GM18508 (cell line): ENCODE results near the gene ATXN1.
"Not testable (repeated sequence)": the region's sequence is repeated elsewhere in the genome, so short reads cannot be mapped to it uniquely, and the experiment has no call there.

Experiments
- ATAC-seq: cut with Tn5 transposase; IDR thresholded peaks from one replicate; pipeline ENCODE4 v1.9.1; 2021; ENCODE audit warnings: moderate number of reproducible peaks; ENCODE audit not compliant: insufficient read depth, unreplicated experiment

The ATXN1 gene

GRCh38 chr6:16284472-16284871 lies 476.8 kb downstream of the ATXN1 start:
- ATAC-seq = no peak

GRCh38 chr6:16282370-16282769 lies 478.9 kb downstream of the ATXN1 start:
- ATAC-seq = no peak

DNA sequence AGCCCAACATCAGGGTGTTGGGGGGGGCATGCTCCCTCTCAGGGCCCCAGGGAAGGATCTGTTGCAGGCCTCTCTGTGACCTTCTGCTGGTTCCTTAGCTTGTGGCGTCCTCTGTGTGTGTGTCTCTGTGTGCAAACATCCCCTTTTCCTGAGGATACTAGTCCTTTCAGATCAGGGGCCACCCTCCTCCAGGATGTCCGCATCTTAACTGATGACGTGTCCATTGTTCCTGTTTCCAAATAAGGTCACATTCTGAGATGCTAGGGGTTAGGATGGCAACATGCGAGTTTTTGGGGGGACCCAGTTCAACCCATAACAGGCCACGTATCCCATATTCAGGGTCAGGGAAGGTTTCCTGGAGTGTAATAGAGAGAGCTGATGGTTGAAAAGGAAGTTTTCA lies 482.0 kb downstream of the ATXN1 start:
- no peak for ATAC-seq

DNA sequence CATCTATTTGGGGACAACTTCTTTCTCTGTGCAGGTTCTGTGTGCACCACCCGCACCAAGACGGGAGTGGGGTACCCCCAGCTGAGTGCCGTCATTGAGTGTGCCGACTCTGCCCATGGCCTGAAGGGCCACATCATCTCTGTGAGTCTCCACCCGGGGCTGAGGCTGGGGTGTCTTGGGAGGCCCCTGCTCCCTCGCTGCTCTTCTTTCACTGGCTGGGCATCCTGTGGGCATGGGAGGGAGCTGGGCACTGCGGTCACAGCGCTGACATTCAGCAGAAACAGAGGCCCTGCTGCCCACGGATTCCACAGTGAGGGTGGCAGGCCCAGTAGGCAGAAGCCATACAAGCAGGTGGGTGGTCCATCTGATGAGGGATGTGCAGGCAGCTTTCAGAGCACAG lies 482.5 kb downstream of the ATXN1 start:
- no peak for ATAC-seq

GRCh38 chr6:16278048-16278724 lies 483.1 kb downstream of the ATXN1 start:
- ATAC-seq = no peak

DNA sequence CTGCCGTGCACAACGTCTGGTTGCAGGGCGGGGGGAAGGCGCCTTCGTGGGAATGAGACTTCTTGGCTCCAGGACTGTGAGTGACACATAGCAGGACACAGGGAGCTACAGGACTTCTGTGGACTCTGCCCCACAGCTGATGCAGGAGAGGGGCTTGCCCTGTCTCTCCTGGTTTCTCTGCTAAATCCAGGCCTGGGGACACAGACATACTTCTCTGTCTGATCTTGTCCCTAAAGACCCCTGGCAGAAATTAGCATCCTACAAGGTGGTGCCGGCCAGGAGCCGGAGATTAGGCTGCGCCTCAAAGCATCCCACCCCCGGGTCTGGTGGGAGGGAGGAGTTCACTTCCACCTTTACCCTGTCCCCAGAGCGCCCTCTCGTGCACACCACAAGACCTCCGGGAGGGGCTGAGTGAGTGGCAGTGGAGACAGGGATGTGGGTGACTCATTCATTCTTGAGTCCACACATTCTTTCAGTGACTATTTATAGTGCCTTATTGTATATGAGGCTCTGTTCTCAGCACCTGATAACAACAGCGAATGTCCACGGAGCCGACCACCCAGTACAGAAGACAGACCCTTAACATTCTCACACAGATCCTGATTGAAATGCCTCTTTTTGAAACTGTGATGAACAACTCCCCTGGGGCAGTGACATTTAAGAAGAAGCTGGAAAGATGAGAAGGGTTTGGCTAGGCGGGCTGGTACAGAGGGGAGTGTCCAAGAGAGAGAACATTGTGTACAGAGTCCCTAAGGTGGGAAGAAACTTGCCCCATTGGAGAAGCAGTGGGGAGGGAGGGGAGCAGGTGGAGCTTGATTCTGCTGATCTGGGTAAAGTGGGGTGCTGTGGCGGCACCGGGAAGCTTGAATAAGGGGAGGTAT lies 483.9 kb downstream of the ATXN1 start:
- no peak for ATAC-seq

DNA sequence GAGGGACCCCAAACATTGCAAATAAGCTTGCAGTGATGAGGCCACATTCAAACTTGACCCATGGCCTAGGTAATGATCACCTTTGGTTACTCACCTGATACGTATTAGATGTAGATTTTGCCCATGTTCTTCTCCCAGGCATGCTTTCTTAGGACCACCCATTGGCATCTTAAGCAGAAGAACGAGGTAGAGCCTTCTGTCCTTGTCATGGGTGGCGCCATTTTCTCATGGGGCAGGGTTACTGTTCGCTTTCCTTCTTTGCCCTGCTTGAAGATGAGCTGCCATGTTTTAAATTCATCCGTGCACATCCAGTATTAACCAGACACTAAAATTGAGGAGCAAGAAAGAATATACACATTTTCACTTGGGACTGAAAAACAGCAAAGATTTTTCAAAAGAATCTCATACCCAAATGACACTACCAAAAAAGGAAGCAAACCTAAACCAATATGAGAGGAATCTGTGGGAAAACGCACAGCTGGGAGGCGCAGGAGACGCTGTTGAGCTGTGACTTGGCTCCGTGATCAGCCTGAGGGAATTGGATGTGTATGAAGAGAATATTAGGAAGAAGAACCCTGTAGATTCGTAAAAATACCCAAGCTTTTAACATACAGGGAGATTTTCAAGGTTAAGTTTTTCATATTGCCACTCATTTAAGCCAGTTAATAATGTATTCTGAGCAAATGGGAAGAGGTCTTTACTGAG lies 486.2 kb downstream of the ATXN1 start:
- ATAC-seq = no peak

DNA sequence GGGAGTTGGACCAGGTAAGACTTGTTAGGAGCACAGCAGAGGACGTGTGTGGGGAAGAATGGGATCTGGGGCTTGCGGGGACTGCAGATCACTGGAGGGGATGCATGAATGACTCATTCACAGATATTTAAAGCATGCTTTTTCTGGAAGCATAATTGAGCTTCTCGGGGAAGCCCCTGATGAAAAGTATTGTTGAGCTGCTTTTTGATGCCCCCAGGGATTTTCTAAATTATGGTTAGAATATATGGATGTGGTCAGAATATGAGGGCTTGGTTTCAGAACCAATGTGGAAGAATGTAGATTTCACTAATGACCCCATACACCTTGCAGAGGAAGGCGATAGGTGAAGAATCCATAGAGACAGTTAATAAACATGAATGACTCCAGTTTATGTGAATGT lies 486.8 kb downstream of the ATXN1 start:
- ATAC-seq = no peak

- no peak for ATAC-seq
Observed at GRCh38 chr6:16273256-16273655, 488.0 kb downstream of the ATXN1 start.

GRCh38 chr6:16272201-16272600 lies 489.1 kb downstream of the ATXN1 start:
- no peak for ATAC-seq

GRCh38 chr6:16271428-16271827 lies 489.8 kb downstream of the ATXN1 start:
- ATAC-seq = no peak

DNA sequence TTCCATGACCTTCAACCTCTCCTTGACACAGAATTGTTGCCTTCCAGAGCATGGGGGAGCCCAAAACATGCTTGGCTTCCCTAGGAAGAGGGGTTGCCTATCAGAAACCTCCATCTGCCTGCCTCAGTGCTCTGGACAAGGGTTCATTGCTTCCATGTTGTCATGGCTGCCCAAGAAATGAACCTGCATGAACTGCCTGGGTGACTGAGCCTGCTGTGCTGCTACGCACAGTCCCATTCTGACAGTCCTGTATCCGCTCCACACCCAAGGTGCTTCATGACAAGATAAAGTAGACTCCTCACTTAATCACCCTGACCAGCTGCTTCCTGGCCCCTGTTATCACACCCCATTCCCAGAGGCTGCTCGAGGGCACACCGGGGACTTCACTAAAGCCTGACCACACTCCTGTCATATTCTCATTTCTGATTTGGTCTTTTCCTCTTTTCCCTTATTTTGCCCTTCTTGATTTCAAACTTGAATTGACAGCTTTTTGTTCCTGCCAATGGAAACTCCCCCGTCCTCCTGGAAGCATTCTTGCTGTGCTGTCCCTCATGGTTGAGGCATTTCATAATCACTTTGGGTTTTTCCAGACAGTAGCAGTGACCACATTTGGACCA lies 491.0 kb downstream of the ATXN1 start:
- ATAC-seq = no peak

DNA sequence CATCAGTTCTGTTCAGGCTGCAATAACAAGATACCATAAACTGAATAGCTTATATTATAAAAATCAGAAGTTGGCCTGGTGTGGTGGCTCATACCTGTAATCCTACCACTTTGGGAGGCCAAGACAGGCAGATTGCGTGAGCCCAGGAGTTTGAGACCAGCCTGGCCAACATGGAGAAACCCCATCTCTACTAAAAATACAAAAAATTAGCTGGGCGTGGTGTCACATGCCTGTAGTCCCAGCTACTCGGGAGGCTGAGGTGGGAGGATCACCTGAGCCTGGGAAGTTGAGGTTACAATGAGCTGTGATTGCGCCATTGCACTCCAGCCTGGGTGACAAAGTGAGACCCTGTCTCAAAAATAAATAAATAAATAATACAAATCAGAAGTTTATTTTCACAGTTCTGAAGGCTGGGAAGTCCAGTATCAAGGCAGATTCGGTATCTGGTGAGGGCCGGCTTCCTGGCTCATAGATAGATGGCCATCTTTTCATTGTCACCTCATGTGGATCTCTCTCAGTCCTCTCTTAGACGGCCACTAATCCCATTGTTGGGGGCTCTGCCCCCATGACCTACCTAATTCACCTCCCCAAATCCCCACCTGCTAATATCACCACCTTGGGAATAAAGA lies 491.7 kb downstream of the ATXN1 start:
- ATAC-seq = not testable (repeated sequence)

DNA sequence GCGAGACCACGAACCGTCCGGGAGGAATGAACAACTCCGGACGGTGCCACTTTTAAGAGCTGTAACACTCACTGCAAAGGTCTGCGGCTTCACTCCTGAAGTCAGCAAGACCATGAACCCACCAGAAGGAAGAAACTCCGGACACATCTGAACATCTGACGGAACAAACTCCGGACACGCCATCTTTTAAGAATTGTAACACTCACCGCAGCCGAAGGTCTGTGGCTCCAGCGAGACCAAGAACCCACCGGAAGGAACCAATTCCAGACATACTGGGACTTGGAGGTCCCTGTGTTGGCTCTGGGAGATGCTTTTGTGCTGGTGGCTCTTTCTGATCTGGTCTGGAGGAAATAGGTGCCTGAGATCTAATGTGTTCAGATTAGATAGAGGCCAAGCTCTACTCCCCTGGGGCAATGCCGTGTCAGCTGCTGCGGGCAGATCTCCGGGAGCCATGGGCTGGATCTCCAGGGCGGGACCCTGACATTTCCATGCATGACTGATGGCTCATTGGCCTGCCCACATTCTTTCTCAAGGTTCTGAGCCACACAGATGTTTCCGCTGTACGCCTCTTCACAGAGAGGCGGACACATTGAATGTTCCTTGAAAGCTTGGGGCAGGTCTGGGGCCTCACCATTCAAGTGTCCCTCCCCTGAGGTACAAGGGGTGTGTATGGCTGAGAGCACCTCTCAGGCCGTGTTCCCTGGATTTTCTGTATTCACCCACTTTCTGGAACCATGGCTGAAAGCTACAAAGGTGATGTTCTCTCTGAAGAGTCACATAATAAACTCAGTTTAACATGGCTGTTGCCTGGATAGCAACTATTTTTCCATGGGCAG lies 493.6 kb downstream of the ATXN1 start:
- ATAC-seq = no peak

GRCh38 chr6:16265351-16266341 lies 495.6 kb downstream of the ATXN1 start:
- ATAC-seq = no peak

DNA sequence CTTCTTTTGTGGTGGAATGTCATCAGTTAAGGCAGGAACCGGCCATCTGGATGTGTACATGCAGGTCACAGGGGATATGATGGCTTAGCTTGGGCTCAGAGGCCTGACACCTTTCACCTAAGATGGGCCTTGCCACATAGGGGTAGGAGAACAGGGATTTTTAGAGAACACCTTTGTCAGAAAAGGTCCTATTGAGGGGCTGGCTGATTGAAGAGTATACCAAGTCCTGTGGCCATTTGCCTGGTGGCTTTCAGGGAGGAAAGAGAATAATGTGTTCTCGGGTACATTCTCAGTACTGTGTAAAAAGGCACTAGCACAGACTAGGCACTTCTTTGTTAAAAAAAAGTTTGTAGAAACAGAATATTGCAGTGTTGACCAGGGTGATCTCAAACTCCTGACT lies 496.5 kb downstream of the ATXN1 start:
- no peak for ATAC-seq

DNA sequence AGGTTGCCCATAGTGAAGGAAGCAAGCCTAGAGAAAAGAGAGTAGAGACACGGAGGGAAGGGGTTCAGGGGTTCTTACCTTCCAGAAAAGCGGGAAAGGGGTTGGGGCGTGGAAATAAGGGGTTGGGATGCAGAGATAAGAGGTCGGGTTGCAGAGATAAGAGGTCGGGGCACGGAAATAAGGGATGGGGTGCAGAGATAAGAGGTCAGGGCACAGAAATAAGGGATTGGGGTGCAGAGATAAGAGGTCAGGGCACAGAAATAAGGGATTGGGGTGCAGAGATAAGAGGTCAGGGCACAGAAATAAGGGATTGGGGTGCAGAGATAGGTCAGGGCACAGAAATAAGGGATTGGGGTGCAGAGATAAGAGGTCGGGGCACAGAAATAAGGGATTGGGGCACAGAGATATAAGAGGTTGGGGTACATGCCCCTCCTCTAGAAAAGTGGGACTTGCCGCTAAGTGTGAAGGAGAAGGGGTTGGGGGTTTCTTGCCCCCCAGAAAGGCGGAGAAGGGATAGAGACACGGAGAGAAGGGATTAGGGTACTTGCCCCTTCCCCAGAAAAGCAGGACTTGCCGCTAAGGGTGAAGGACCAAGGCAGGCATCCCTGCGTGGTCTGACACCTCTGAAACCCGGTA lies 497.7 kb downstream of the ATXN1 start:
- ATAC-seq = not testable (repeated sequence)

DNA sequence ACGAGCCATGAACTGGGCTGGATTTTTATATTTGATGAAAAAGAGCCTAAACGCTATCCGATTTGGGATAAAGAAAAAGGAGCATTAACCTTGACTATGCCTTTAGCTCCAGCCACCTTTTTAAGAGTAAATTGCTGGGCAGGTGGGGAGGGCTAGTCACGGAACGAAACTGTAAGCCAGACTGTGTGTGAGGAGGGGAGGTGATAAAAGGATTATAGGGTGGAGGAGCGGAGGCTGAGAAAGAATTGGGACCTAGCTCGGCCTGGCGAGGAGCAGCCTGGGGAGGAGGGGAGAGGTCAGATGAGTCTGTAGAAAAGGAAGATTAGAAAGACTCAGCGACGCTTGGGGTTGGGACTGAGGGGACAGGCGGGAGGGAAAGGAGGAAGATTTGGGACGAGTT lies 498.5 kb downstream of the ATXN1 start:
- not testable (repeated sequence) for ATAC-seq
